ENCODE measurements around the gene RNF181. TPM values are rescaled to one million over a fixed set of nuclear protein-coding genes. Genes with fewer than 3 reads are reported as not detected.

RNF181 gene
- total RNA-seq, 1 donor from 2014 or later = 155 TPM

- Mint-ChIP-seq H3K36me3 (ENCODE audit: low read depth, unreplicated experiment) (peaks cover 10% of the 10 kb centered on the region), H3K4me1 (ENCODE audit: unreplicated experiment) (peaks cover 44% of the 10 kb centered on the region), H3K27me3 (ENCODE audit: unreplicated experiment) (peaks cover 4% of the 10 kb centered on the region), H3K9me3 (ENCODE audit: unreplicated experiment) (no peaks in the 10 kb centered on the region), H3K4me3 (ENCODE audit: unreplicated experiment) (peak overlapping the region; percentile 91), H3K27ac (ENCODE audit: unreplicated experiment) (peak overlapping the region; percentile 95)
- no peak for DNase-seq (ENCODE audit: low spot score)
- TF ChIP-seq CTCF (IDR thresholded peaks at IDR 0.05; ENCODE audit: unreplicated experiment) = no peak
Measured at GRCh38 chr2:85577063-85577385, 18.5 kb upstream of the RNF181 start.

- Mint-ChIP-seq H3K36me3 (ENCODE audit: low read depth, unreplicated experiment) (peaks cover 13% of the 10 kb centered on the region), H3K9me3 (ENCODE audit: unreplicated experiment) (no peaks in the 10 kb centered on the region), H3K4me3 (ENCODE audit: unreplicated experiment) (peak within 1 kb of the TSS; percentile 91), H3K4me1 (ENCODE audit: unreplicated experiment) (peaks cover 50% of the 10 kb centered on the region), H3K27ac (ENCODE audit: unreplicated experiment) (peak within 1 kb of the TSS; percentile 95), H3K27me3 (ENCODE audit: unreplicated experiment) (peaks cover 4% of the 10 kb centered on the region)
- no peak for TF ChIP-seq CTCF (IDR thresholded peaks at IDR 0.05; ENCODE audit: unreplicated experiment)
- no peak for DNase-seq (ENCODE audit: low spot score)
Measured at GRCh38 chr2:85577386-85578242, 17.9 kb upstream of the RNF181 start, which contains the start of gene VAMP8. VAMP8 (plus strand) TSS chr2:85577586; CDS start chr2:85577647, 61 bp downstream.

- Mint-ChIP-seq H3K9me3 (ENCODE audit: unreplicated experiment) (no peaks in the 10 kb centered on the region), H3K27me3 (ENCODE audit: unreplicated experiment) (peaks cover 6% of the 10 kb centered on the region), H3K27ac (ENCODE audit: unreplicated experiment) (peak overlapping the region; percentile 95), H3K36me3 (ENCODE audit: low read depth, unreplicated experiment) (peaks cover 15% of the 10 kb centered on the region), H3K4me1 (ENCODE audit: unreplicated experiment) (peaks cover 58% of the 10 kb centered on the region), H3K4me3 (ENCODE audit: unreplicated experiment) (peak overlapping the region; percentile 91)
- TF ChIP-seq CTCF (IDR thresholded peaks at IDR 0.05; ENCODE audit: unreplicated experiment) = no peak
- DNase-seq (ENCODE audit: low spot score) = no peak
Measured at GRCh38 chr2:85578243-85579180, 17.0 kb upstream of the RNF181 start.

GRCh38 chr2:85579266-85579935 is 16.1 kb upstream of the RNF181 start:
- DNase-seq (ENCODE audit: low spot score) = no peak
- Mint-ChIP-seq H3K9me3 (ENCODE audit: unreplicated experiment) (no peaks in the 10 kb centered on the region), H3K36me3 (ENCODE audit: low read depth, unreplicated experiment) (peaks cover 15% of the 10 kb centered on the region), H3K4me1 (ENCODE audit: unreplicated experiment) (peaks cover 63% of the 10 kb centered on the region), H3K27ac (ENCODE audit: unreplicated experiment) (peak overlapping the region; percentile 83), H3K4me3 (ENCODE audit: unreplicated experiment) (peak overlapping the region; percentile 91), H3K27me3 (ENCODE audit: unreplicated experiment) (peaks cover 8% of the 10 kb centered on the region)
- no peak for TF ChIP-seq CTCF (IDR thresholded peaks at IDR 0.05; ENCODE audit: unreplicated experiment)
